Glutamatergic neuron (in vitro differentiated cells): ENCODE measurements around the gene SLC26A6. TPM values are rescaled to one million over a fixed set of nuclear protein-coding genes. Genes with fewer than 3 reads are reported as not detected.

Source experiments
- DNase-seq: peaks from one replicate; pipeline ENCODE4 v3.0.0; 2022
- H3K27ac Mint-ChIP-seq: one replicate; pipeline ENCODE4 v1.8.0; 2020; ENCODE audit warnings: mild to moderate bottlenecking, mixed read lengths, inconsistent platforms; ENCODE audit not compliant: unreplicated experiment
- H3K27me3 Mint-ChIP-seq: one replicate; pipeline ENCODE4 v1.8.0; 2020; ENCODE audit warnings: mild to moderate bottlenecking, moderate library complexity, mixed read lengths, inconsistent platforms; ENCODE audit not compliant: unreplicated experiment
- H3K36me3 Mint-ChIP-seq: one replicate; pipeline ENCODE4 v1.8.0; 2020; ENCODE audit warnings: mild to moderate bottlenecking, mixed read lengths, inconsistent platforms; ENCODE audit not compliant: unreplicated experiment
- H3K4me1 Mint-ChIP-seq: one replicate; pipeline ENCODE4 v1.8.0; 2020; ENCODE audit warnings: mild to moderate bottlenecking, low read depth, mixed read lengths, inconsistent platforms; ENCODE audit not compliant: unreplicated experiment
- H3K4me3 Mint-ChIP-seq: one replicate; pipeline ENCODE4 v1.8.0; 2020; ENCODE audit warnings: mild to moderate bottlenecking, mixed read lengths, inconsistent platforms; ENCODE audit not compliant: unreplicated experiment
- H3K9me3 Mint-ChIP-seq: one replicate; pipeline ENCODE4 v1.8.0; 2020; ENCODE audit warnings: mild to moderate bottlenecking, moderate library complexity, mixed read lengths, inconsistent platforms; ENCODE audit not compliant: unreplicated experiment
- CTCF ChIP-seq: fragments of 200-600 bp; sonication (generic); IDR thresholded peaks from one replicate; pipeline ENCODE4 v1.5.0; 2021; ENCODE audit not compliant: partially characterized antibody, unreplicated experiment
- total RNA-seq: library from RNA; stranded (reverse); fragmentation: NEBNext Ultra II Directional; extraction: Animal tissue kit (Norgen Biotek cat#: 25700); gene quantifications from one replicate; pipeline ENCODE4 v1.2.1, GENCODE V29; 2021; ENCODE audit not compliant: unreplicated experiment

The SLC26A6 gene
- total RNA-seq, 1 donor from 2014 or later: 26.0 TPM

- Mint-ChIP-seq H3K27ac (no peak overlapping the region), H3K27me3 (peaks cover 5% of the 10 kb centered on the region), H3K4me3 (no peak overlapping the region), H3K9me3 (peaks cover 3% of the 10 kb centered on the region), H3K4me1 (peaks cover 13% of the 10 kb centered on the region), H3K36me3 (no peaks in the 10 kb centered on the region)
- TF ChIP-seq CTCF: no peak
- DNase-seq: no peak
These were observed 2.0 kb downstream of the SLC26A6 start for GRCh38 chr3:48633256-48633655.

- peaks cover 7% of the 10 kb centered on the region for H3K27me3 Mint-ChIP-seq
- no peak for DNase-seq
- no peak for TF ChIP-seq CTCF
- H3K27ac Mint-ChIP-seq: no peak overlapping the region
- no peak overlapping the region for H3K4me3 Mint-ChIP-seq
- no peaks in the 10 kb centered on the region for H3K36me3 Mint-ChIP-seq
- peaks cover 6% of the 10 kb centered on the region for H3K4me1 Mint-ChIP-seq
- H3K9me3 Mint-ChIP-seq: peaks cover 3% of the 10 kb centered on the region
These were observed 3.5 kb downstream of the SLC26A6 start for GRCh38 chr3:48631516-48632448.

GRCh38 chr3:48630833-48631232 lies 4.4 kb downstream of the SLC26A6 start:
- DNase-seq: no peak
- H3K4me3 Mint-ChIP-seq: no peak overlapping the region
- no peak for TF ChIP-seq CTCF
- H3K36me3 Mint-ChIP-seq: no peaks in the 10 kb centered on the region
- H3K27me3 Mint-ChIP-seq: peaks cover 7% of the 10 kb centered on the region
- no peaks in the 10 kb centered on the region for H3K4me1 Mint-ChIP-seq
- H3K27ac Mint-ChIP-seq: no peak overlapping the region
- H3K9me3 Mint-ChIP-seq: peaks cover 3% of the 10 kb centered on the region

GRCh38 chr3:48630407-48630806 lies 4.9 kb downstream of the SLC26A6 start:
- no peak overlapping the region for H3K4me3 Mint-ChIP-seq
- DNase-seq: no peak
- peaks cover 7% of the 10 kb centered on the region for H3K27me3 Mint-ChIP-seq
- H3K27ac Mint-ChIP-seq: no peak overlapping the region
- no peaks in the 10 kb centered on the region for H3K36me3 Mint-ChIP-seq
- no peak for TF ChIP-seq CTCF
- peaks cover 3% of the 10 kb centered on the region for H3K9me3 Mint-ChIP-seq
- H3K4me1 Mint-ChIP-seq: no peaks in the 10 kb centered on the region

- DNase-seq: no peak
- no peaks in the 10 kb centered on the region for H3K36me3 Mint-ChIP-seq
- H3K27ac Mint-ChIP-seq: no peak overlapping the region
- no peak for TF ChIP-seq CTCF
- no peak overlapping the region for H3K4me3 Mint-ChIP-seq
- no peaks in the 10 kb centered on the region for H3K4me1 Mint-ChIP-seq
- H3K27me3 Mint-ChIP-seq: peaks cover 7% of the 10 kb centered on the region
- H3K9me3 Mint-ChIP-seq: peaks cover 3% of the 10 kb centered on the region
These were observed 5.4 kb downstream of the SLC26A6 start for GRCh38 chr3:48629894-48630293.
